Adrenal gland (tissue), 5 donors: ENCODE data around the gene RHEB.

ENCODE experiments used
- CTCF ChIP-seq, 6 experiments: fragments of 450-650 bp in 4 of 6; fragments of 200-600 bp in 2 of 6; sonication (generic) in 1 of 6; IDR thresholded peaks; 1 replicate in 5 of 6; 2 replicates in 1 of 6; pipeline versions ENCODE4 v1.5.1 to v1.8.0; 2016 to 2021; ENCODE audit warnings: antibody characterized with exemption in 6 of 6, mild to moderate bottlenecking in 2 of 6, moderate library complexity in 1 of 6
- POLR2A ChIP-seq, 2 donors: fragments of 450-650 bp; IDR thresholded peaks; one replicate each; pipeline ENCODE4 v1.6.1; 2017; ENCODE audit warnings: antibody characterized with exemption in 2 of 2, mild to moderate bottlenecking in 2 of 2, moderate library complexity in 1 of 2
- donor health status: DM: no; HTN: no; CAD: no.

- TF ChIP-seq CTCF (IDR thresholded peaks at IDR 0.05) (no peak), POLR2A (IDR thresholded peaks at IDR 0.05) (no peak)
Observed at GRCh38 chr7:151437866-151438516, 81.7 kb downstream of the RHEB start.
